ACHN (cell line): ENCODE measurements around the gene FAM120AOS.
"Not testable (repeated sequence)": the region's sequence is repeated elsewhere in the genome, so short reads cannot be mapped to it uniquely, and the experiment has no call there.

Source experiments
- DNase-seq: peaks from one replicate; pipeline ENCODE4 v3.0.0-alpha.2; 2015
- in situ Hi-C: cut with HindIII; loops from 2 replicates; pipeline ENCODE4 v1.10.0; 2017; ENCODE audit warnings: low sequenced_read_pairs, low pct_ligation_motif_present, low pct_unique_long_range_greater_than_20kb

Gene FAM120AOS

GRCh38 chr9:93450945-93451815 lies 2.2 kb downstream of the FAM120AOS start, which contains the start of gene FAM120A:
Gene FAM120A, plus strand, starts transcription at chr9:93451685. Its CDS starts 231 bp downstream, at chr9:93451916.
- in situ Hi-C loops = no loop called here
- DNase-seq = peak; percentile 78

- in situ Hi-C loops = no loop called here
- DNase-seq = no peak
Observed at GRCh38 chr9:93447655-93448054, 5.7 kb downstream of the FAM120AOS start.

- DNase-seq = no peak
- in situ Hi-C loops = no loop called here
Observed at GRCh38 chr9:93446073-93446472, 7.3 kb downstream of the FAM120AOS start.

GRCh38 chr9:93440896-93441580 lies 12.3 kb downstream of the FAM120AOS start:
- no peak for DNase-seq
- in situ Hi-C loops = no loop called here

GRCh38 chr9:93439301-93439700 lies 14.1 kb downstream of the FAM120AOS start:
- DNase-seq, in situ Hi-C loops: not testable (repeated sequence)

GRCh38 chr9:93437996-93438395 lies 15.4 kb downstream of the FAM120AOS start:
- in situ Hi-C loops = no loop called here
- DNase-seq = no peak

- in situ Hi-C loops = no loop called here
- no peak for DNase-seq
Observed at GRCh38 chr9:93436655-93437407, 16.6 kb downstream of the FAM120AOS start.

GRCh38 chr9:93436218-93436617 lies 17.2 kb downstream of the FAM120AOS start:
- no peak for DNase-seq
- in situ Hi-C loops = no loop called here

GRCh38 chr9:93435386-93435785 lies 18.0 kb downstream of the FAM120AOS start:
- in situ Hi-C loops = no loop called here
- no peak for DNase-seq

GRCh38 chr9:93434056-93434455 lies 19.3 kb downstream of the FAM120AOS start:
- in situ Hi-C loops = no loop called here
- no peak for DNase-seq

- in situ Hi-C loops = no loop called here
Observed at GRCh38 chr9:93432964-93433363, 20.4 kb downstream of the FAM120AOS start.

GRCh38 chr9:93431539-93432105 lies 21.8 kb downstream of the FAM120AOS start:
- DNase-seq = no peak
- in situ Hi-C loops = no loop called here

More at GRCh38 chr9:93432964-93433363, 20.4 kb downstream of the FAM120AOS start:
- no peak for DNase-seq

GRCh38 chr9:93427655-93428379 lies 25.6 kb downstream of the FAM120AOS start:
- in situ Hi-C loops = no loop called here
- peak; percentile 4 for DNase-seq

GRCh38 chr9:93422977-93423616 lies 30.3 kb downstream of the FAM120AOS start:
- DNase-seq = no peak
- in situ Hi-C loops = no loop called here

- in situ Hi-C loops = no loop called here
Observed at GRCh38 chr9:93419023-93419422, 34.4 kb downstream of the FAM120AOS start.

GRCh38 chr9:93417538-93417937 lies 35.8 kb downstream of the FAM120AOS start:
- DNase-seq = no peak
- in situ Hi-C loops = no loop called here

More at GRCh38 chr9:93419023-93419422, 34.4 kb downstream of the FAM120AOS start:
- no peak for DNase-seq

- in situ Hi-C loops = no loop called here
- no peak for DNase-seq
Observed at GRCh38 chr9:93416530-93417235, 36.7 kb downstream of the FAM120AOS start.
